Endothelial cell of umbilical vein (primary cell): ENCODE results near the gene CDK18. TPM values are rescaled to one million over a fixed set of nuclear protein-coding genes. Genes with fewer than 3 reads are reported as not detected.

ENCODE experiments used
- BruUV-seq: library from RNA; stranded (reverse); fragments of 400-500 nt; replicated peaks from 2 replicates; lab custom pipeline; 2021; lab: Mats Ljungman, UMichigan
- CTCF ChIA-PET: fragments of 300-600, 350-600 bp; sonication (Branson Sonifier 250); formaldehyde crosslinking; loops from one replicate; lab custom pipeline; 2021; ENCODE audit warnings: antibody characterized with exemption, inconsistent platforms; lab: Charles Lee
- POLR2A ChIA-PET: fragments of 300-600, 350-600 bp; sonication (Branson Sonifier 250); formaldehyde crosslinking; loops from one replicate; lab custom pipeline; 2021; ENCODE audit warnings: antibody characterized with exemption, inconsistent platforms; lab: Charles Lee
- DNase-seq: peaks from one replicate; pipeline ENCODE4 v3.0.0-alpha.2; 2011; ENCODE audit warnings: low read depth, low spot score
- FAIRE-seq: peaks from 2 replicates; lab custom pipeline; 2011; peaks lifted over from hg19 to GRCh38; lab: Jason Lieb, UNC
- H2AFZ ChIP-seq: 2 replicates; pipeline ENCODE4 v1.6.0; 2012; ENCODE audit warnings: low read depth, low read length, control low read depth, inconsistent platforms
- H3K27ac ChIP-seq: 2 replicates; pipeline ENCODE4 v1.5.1; 2011; ENCODE audit warnings: low read depth, mild to moderate bottlenecking, control low read depth, low read length, moderate library complexity; ENCODE audit not compliant: insufficient read depth
- H3K27me3 ChIP-seq, 2 experiments: 2 replicates each; pipeline versions ENCODE4 v1.6.0 to v1.6.1; 2011; ENCODE audit warnings: low read length in 2 of 2, mixed read lengths in 1 of 2; ENCODE audit not compliant: control insufficient read depth in 2 of 2, insufficient read depth in 2 of 2
- H3K36me3 ChIP-seq, 2 experiments: 2 replicates in 1 of 2; 3 replicates in 1 of 2; pipeline ENCODE4 v1.5.1; 2011; ENCODE audit warnings: low read length in 2 of 2, mild to moderate bottlenecking in 1 of 2, moderate library complexity in 1 of 2; ENCODE audit not compliant: control insufficient read depth in 2 of 2, insufficient read depth in 2 of 2; ENCODE audit errors: extremely low read depth in 1 of 2
- H3K4me1 ChIP-seq: 3 replicates; pipeline ENCODE4 v1.5.1; 2011; ENCODE audit warnings: mild to moderate bottlenecking, low read length; ENCODE audit not compliant: control insufficient read depth, insufficient read depth; ENCODE audit errors: extremely low read depth
- H3K4me2 ChIP-seq: 2 replicates; pipeline ENCODE4 v1.6.1; 2011; ENCODE audit warnings: low read length, control low read depth, mixed read lengths; ENCODE audit not compliant: insufficient read depth
- H3K4me3 ChIP-seq, 3 experiments: fragments of 200-600 bp in 1 of 3; sonication (generic), shearing (Covaris generic) in 1 of 3; replicated peaks in 1 of 3; 2 replicates each; pipeline ENCODE4 v1.5.1; 2011 to 2016; ENCODE audit warnings: control low read depth in 3 of 3, low read length in 3 of 3, mild to moderate bottlenecking in 2 of 3, inconsistent platforms in 1 of 3, low read depth in 1 of 3, moderate library complexity in 1 of 3; ENCODE audit not compliant: insufficient read depth in 1 of 3
- H3K79me2 ChIP-seq: 2 replicates; pipeline ENCODE4 v1.6.0; 2012; ENCODE audit warnings: low read length, inconsistent platforms; ENCODE audit not compliant: control insufficient read depth, insufficient read depth
- H3K9ac ChIP-seq: replicated peaks from 2 replicates; pipeline ENCODE3; 2011; ENCODE audit warnings: low read length, control low read depth; ENCODE audit not compliant: insufficient read depth; ENCODE audit errors: extremely low read depth
- H3K9me1 ChIP-seq: replicated peaks from 3 replicates; pipeline ENCODE4 v1.6.0; 2011; ENCODE audit warnings: mild to moderate bottlenecking, low read length; ENCODE audit not compliant: control insufficient read depth, insufficient read depth; ENCODE audit errors: extremely low read depth
- H3K9me3 ChIP-seq: replicated peaks from 2 replicates; pipeline ENCODE4 v1.5.1; 2012; ENCODE audit warnings: low read length, inconsistent platforms; ENCODE audit not compliant: control insufficient read depth, insufficient read depth
- H4K20me1 ChIP-seq: replicated peaks from 2 replicates; pipeline ENCODE3; 2011; ENCODE audit warnings: mild to moderate bottlenecking, low read length; ENCODE audit not compliant: control insufficient read depth, insufficient read depth; ENCODE audit errors: extremely low read depth
- EZH2 ChIP-seq: IDR thresholded peaks from 2 replicates; pipeline ENCODE4 v1.6.1; 2012; ENCODE audit warnings: borderline replicate concordance, low read depth, mild to moderate bottlenecking, moderate library complexity, low read length, inconsistent platforms; ENCODE audit not compliant: severe bottlenecking
- FOS ChIP-seq: IDR thresholded peaks from 2 replicates; pipeline ENCODE4 v1.6.1; 2011; ENCODE audit warnings: mild to moderate bottlenecking, low read length, moderate library complexity, borderline replicate concordance; ENCODE audit not compliant: insufficient read depth
- GATA2 ChIP-seq: IDR thresholded peaks from 2 replicates; pipeline ENCODE4 v1.7.0; 2011; ENCODE audit warnings: low read depth, mild to moderate bottlenecking, moderate library complexity, mixed read lengths, low read length; ENCODE audit not compliant: insufficient read length, insufficient read depth
- JUN ChIP-seq: IDR thresholded peaks from 2 replicates; pipeline ENCODE4 v1.6.1; 2011; ENCODE audit warnings: borderline replicate concordance, low read depth; ENCODE audit not compliant: insufficient read length, insufficient read depth
- MYC ChIP-seq: IDR thresholded peaks from one replicate; pipeline ENCODE4 v1.6.1; 2011; ENCODE audit warnings: mild to moderate bottlenecking, low read depth, low read length
- POLR2A ChIP-seq: IDR thresholded peaks from 2 replicates; pipeline ENCODE4 v1.6.1; 2012; ENCODE audit warnings: low read depth, mild to moderate bottlenecking, control low read depth, low read length
- POLR2AphosphoS5 ChIP-seq: IDR thresholded peaks from 2 replicates; pipeline ENCODE4 v1.6.1; 2012; ENCODE audit warnings: low read depth, mild to moderate bottlenecking, control low read depth, low read length, moderate library complexity; ENCODE audit not compliant: insufficient read depth
- dilution Hi-C: fragments of 300-500 bp; cut with MboI; formaldehyde crosslinking; loops from one replicate; pipeline ENCODE4 v1.15.0; 2019; ENCODE audit warnings: low sequenced_read_pairs; ENCODE audit not compliant: extremely low pct_ligation_motif_present
- intact Hi-C: fragments of 100-400 bp; cut with micrococcal nuclease; formaldehyde crosslinking; loops from one replicate; pipeline ENCODE4 v1.10.0; 2022
- polyA plus RNA-seq, 4 experiments: library from polyadenylated mRNA; depleted of rRNA in 3 of 4; stranded (reverse) in 3 of 4; unstranded in 1 of 4; fragments of >200 nt; gene quantifications; 2 replicates each; pipeline versions ENCODE4 v1.2.1 to v1.2.3, GENCODE V29; 2011 to 2012; ENCODE audit warnings: missing spikeins in 1 of 4
- total RNA-seq: library from RNA; stranded (reverse); gene quantifications from 2 replicates; pipeline ENCODE4 v1.2.3, GENCODE V29; 2021
- TF ChIP-seq, protein P1 (sequence below): IDR thresholded peaks from 2 replicates; pipeline ENCODE4 v1.6.1; 2011; ENCODE audit not compliant: insufficient read depth, insufficient read length
- TF ChIP-seq, protein P2 (sequence below), 2 donors: IDR thresholded peaks; 1 replicate in 1 of 2; 2 replicates in 1 of 2; pipeline ENCODE4 v1.5.1; 2011; ENCODE audit warnings: low read length in 2 of 2, mild to moderate bottlenecking in 2 of 2, moderate library complexity in 2 of 2, control low read depth in 1 of 2, inconsistent platforms in 1 of 2, low read depth in 1 of 2; ENCODE audit not compliant: insufficient read depth in 1 of 2; ENCODE audit errors: extremely low read depth in 1 of 2

CDK18 gene
- total and polyA plus RNA-seq, 2 donors (not counting 3 experiments of a cell fraction or from before 2014, with no cell fraction given) = 0.17 to 1.2 TPM

DNA sequence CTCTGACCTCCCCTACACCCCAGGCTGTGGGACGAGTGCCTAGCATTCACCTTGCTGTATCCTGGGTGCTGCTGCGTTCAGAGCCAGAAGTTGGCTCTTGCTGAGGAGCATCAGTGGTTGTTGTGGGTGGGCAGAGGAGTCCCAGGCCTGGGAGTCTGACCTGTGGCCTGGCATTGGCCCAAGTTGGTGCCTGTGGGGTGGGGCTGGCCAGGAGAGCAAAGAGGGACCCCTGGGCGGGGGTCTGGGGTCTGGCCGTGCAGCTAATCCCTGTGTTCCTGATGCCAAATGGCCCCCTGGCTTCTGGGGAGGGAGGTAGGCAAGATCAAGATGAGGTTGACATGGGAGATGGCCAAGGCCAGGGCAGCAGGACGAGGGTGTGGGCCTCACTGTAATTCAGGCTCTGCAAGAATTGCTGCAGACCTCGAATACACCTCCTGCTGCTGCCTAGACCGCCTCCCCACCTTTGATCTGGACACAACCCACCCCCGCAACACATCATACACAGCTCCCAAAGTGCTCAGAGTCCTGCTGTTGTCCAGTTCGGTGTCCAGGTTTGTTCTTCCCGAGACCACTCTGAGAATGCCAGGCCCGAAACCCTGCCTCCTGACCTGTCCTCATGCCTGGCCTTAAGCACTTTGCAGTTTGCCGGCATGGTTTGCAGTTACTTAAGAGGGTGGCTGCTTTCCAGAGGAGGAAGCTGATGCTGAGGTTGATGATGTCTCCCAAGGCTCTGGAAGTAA is 28.7 kb downstream of the CDK18 start:
- BruUV-seq = no TSS peak
- DNase-seq (no peak), FAIRE-seq (no peak)
- no peaks in the 10 kb centered on the region for H4K20me1 ChIP-seq
- dilution Hi-C loops = no loop called here
- H3K9ac ChIP-seq = no peak overlapping the region
- ChIA-PET CTCF (interaction anchor here (0.9 to 17.8 kb wide), 4 partner anchors 9 to 124 kb away, joined by 3 to 292 read pairs (median 10); no protein-coding TSS in a partner anchor), POLR2A (no interaction called here)
- no peaks in the 10 kb centered on the region for H3K27me3 ChIP-seq
- TF ChIP-seq FOS (no peak), POLR2A (no peak), JUN (no peak), MYC (no peak), POLR2AphosphoS5 (no peak), GATA2 (no peak), EZH2 (no peak)
- TF ChIP-seq, protein P1, sequence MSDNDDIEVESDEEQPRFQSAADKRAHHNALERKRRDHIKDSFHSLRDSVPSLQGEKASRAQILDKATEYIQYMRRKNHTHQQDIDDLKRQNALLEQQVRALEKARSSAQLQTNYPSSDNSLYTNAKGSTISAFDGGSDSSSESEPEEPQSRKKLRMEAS = no peak
- TF ChIP-seq, protein P2, sequence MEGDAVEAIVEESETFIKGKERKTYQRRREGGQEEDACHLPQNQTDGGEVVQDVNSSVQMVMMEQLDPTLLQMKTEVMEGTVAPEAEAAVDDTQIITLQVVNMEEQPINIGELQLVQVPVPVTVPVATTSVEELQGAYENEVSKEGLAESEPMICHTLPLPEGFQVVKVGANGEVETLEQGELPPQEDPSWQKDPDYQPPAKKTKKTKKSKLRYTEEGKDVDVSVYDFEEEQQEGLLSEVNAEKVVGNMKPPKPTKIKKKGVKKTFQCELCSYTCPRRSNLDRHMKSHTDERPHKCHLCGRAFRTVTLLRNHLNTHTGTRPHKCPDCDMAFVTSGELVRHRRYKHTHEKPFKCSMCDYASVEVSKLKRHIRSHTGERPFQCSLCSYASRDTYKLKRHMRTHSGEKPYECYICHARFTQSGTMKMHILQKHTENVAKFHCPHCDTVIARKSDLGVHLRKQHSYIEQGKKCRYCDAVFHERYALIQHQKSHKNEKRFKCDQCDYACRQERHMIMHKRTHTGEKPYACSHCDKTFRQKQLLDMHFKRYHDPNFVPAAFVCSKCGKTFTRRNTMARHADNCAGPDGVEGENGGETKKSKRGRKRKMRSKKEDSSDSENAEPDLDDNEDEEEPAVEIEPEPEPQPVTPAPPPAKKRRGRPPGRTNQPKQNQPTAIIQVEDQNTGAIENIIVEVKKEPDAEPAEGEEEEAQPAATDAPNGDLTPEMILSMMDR (IDR thresholded peaks at IDR 0.05; ENCODE audit: extremely low read depth in 1 of 2, insufficient read depth in 1 of 2, low read depth in 1 of 2, low read length in 2 of 2) = no peak
- H3K79me2 ChIP-seq = no peaks in the 10 kb centered on the region
- H3K27ac ChIP-seq = no peak overlapping the region
- no peaks in the 10 kb centered on the region for H3K9me1 ChIP-seq
- peaks cover 5% of the 10 kb centered on the region for H3K4me1 ChIP-seq
- no peaks in the 10 kb centered on the region for H3K36me3 ChIP-seq
- H3K4me3 ChIP-seq = no peak overlapping the region
- H2AFZ ChIP-seq = no peak overlapping the region
- no peak overlapping the region for H3K4me2 ChIP-seq
- intact Hi-C loops = loop anchor here (5.0 kb wide), 1 partner anchor 179 kb away; no protein-coding TSS in a partner anchor
- H3K9me3 ChIP-seq = no peaks in the 10 kb centered on the region
